Transverse colon (tissue), 4 donors: ENCODE measurements around the gene STIM1.

ENCODE experiments used
- EP300 ChIP-seq: sonication (generic); formaldehyde crosslinking; IDR thresholded peaks from one replicate; pipeline ENCODE4 v1.6.1; 2017; ENCODE audit warnings: antibody characterized with exemption, low read depth
- POLR2A ChIP-seq: fragments of 450-650 bp; IDR thresholded peaks from one replicate; pipeline ENCODE4 v1.6.1; 2016; ENCODE audit warnings: antibody characterized with exemption, mild to moderate bottlenecking, moderate library complexity
- POLR2AphosphoS5 ChIP-seq, 3 donors: sonication (generic); formaldehyde crosslinking; IDR thresholded peaks; one replicate each; pipeline ENCODE4 v1.6.1; 2016; ENCODE audit warnings: antibody characterized with exemption in 3 of 3
- TF ChIP-seq, protein P1 (sequence below), 5 experiments: fragments of 200-600 bp in 3 of 5; fragments of 450-650 bp in 2 of 5; sonication (generic) in 3 of 5; IDR thresholded peaks; 1 replicate in 2 of 5; 2 replicates in 3 of 5; pipeline ENCODE4 v1.5.1; 2016 to 2017; ENCODE audit warnings: antibody characterized with exemption in 5 of 5, inconsistent platforms in 3 of 5, mild to moderate bottlenecking in 2 of 5, moderate library complexity in 1 of 5

DNA sequence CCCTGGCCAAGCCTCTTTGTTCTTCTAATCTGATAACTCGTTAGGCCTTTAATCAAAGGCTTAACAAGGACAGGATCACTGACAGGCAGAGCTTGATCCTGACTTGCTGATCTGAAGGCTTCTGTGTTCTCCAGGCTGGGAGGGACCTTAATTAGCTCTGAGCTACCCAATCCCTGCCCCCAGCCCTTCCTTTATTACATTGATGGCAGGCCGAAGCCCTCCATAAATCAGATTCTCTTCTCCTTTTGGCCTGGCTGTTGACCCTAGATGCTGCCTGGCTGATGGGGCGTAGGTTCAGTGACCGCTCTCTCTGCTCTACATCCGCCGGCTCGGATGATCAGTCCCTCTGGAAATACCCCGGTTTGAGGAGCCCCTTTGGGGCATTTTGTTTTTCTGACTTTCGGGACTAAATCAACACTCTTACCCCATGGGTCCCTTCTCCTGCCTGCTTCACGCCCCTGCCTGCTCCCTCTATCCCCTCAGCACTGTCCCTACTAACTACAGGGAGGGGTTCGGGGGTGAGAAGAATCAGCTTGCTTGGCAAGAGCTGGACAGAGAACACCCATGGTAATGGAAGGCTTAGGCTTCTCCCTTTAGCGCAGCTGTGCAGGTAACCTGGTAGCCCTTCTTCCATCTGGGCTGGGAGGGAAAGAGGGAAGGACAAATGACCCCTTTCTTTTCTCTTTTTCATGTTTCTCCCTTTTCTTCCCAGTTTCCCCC is 229.1 kb downstream of the STIM1 start:
- TF ChIP-seq, protein P1, sequence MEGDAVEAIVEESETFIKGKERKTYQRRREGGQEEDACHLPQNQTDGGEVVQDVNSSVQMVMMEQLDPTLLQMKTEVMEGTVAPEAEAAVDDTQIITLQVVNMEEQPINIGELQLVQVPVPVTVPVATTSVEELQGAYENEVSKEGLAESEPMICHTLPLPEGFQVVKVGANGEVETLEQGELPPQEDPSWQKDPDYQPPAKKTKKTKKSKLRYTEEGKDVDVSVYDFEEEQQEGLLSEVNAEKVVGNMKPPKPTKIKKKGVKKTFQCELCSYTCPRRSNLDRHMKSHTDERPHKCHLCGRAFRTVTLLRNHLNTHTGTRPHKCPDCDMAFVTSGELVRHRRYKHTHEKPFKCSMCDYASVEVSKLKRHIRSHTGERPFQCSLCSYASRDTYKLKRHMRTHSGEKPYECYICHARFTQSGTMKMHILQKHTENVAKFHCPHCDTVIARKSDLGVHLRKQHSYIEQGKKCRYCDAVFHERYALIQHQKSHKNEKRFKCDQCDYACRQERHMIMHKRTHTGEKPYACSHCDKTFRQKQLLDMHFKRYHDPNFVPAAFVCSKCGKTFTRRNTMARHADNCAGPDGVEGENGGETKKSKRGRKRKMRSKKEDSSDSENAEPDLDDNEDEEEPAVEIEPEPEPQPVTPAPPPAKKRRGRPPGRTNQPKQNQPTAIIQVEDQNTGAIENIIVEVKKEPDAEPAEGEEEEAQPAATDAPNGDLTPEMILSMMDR (IDR thresholded peaks at IDR 0.05) = no peak
- TF ChIP-seq POLR2AphosphoS5 (IDR thresholded peaks at IDR 0.05) (no peak), EP300 (no peak), POLR2A (no peak)
